ENCODE measurements around the gene DTD1. TPM values are rescaled to one million over a fixed set of nuclear protein-coding genes. Genes with fewer than 3 reads are reported as not detected.

The DTD1 gene
- total RNA-seq, 1 donor from 2014 or later, result 29.8 TPM

- no peak for TF ChIP-seq CTCF (conservative IDR thresholded peaks at IDR 0.05)
- Mint-ChIP-seq H3K27ac (no peak overlapping the region), H3K4me3 (no peak overlapping the region), H3K9me3 (no peaks in the 10 kb centered on the region), H3K27me3 (no peaks in the 10 kb centered on the region), H3K4me1 (ENCODE audit: unreplicated experiment) (peaks cover 7% of the 10 kb centered on the region), H3K36me3 (peaks cover 14% of the 10 kb centered on the region)
- DNase-seq (ENCODE audit: extremely low spot score, unreplicated experiment), result no peak
These were observed 16.3 kb upstream of the DTD1 start for GRCh38 chr20:18571578-18571977.

- Mint-ChIP-seq H3K9me3 (no peaks in the 10 kb centered on the region), H3K27me3 (no peaks in the 10 kb centered on the region), H3K4me3 (no peak overlapping the region), H3K4me1 (ENCODE audit: unreplicated experiment) (no peaks in the 10 kb centered on the region), H3K36me3 (no peaks in the 10 kb centered on the region), H3K27ac (no peak overlapping the region)
- no peak for TF ChIP-seq CTCF (conservative IDR thresholded peaks at IDR 0.05)
- no peak for DNase-seq (ENCODE audit: extremely low spot score, unreplicated experiment)
These were observed 9.9 kb upstream of the DTD1 start for GRCh38 chr20:18577942-18578341.

GRCh38 chr20:18578581-18578980 is 9.3 kb upstream of the DTD1 start:
- Mint-ChIP-seq H3K36me3 (no peaks in the 10 kb centered on the region), H3K4me1 (ENCODE audit: unreplicated experiment) (no peaks in the 10 kb centered on the region), H3K27ac (no peak overlapping the region), H3K27me3 (no peaks in the 10 kb centered on the region), H3K4me3 (no peak overlapping the region), H3K9me3 (no peaks in the 10 kb centered on the region)
- TF ChIP-seq CTCF (conservative IDR thresholded peaks at IDR 0.05), result no peak
- no peak for DNase-seq (ENCODE audit: extremely low spot score, unreplicated experiment)

- no peak for TF ChIP-seq CTCF (conservative IDR thresholded peaks at IDR 0.05)
- H3K36me3 Mint-ChIP-seq, result no peaks in the 10 kb centered on the region
- H3K9me3 Mint-ChIP-seq, result no peaks in the 10 kb centered on the region
- no peaks in the 10 kb centered on the region for H3K4me1 Mint-ChIP-seq (ENCODE audit: unreplicated experiment)
- no peak for DNase-seq (ENCODE audit: extremely low spot score, unreplicated experiment)
- no peak overlapping the region for H3K4me3 Mint-ChIP-seq
- no peak overlapping the region for H3K27ac Mint-ChIP-seq
- peaks cover 6% of the 10 kb centered on the region for H3K27me3 Mint-ChIP-seq
These were observed 7.8 kb upstream of the DTD1 start for GRCh38 chr20:18580012-18580411.

GRCh38 chr20:18585134-18585533 is 2.7 kb upstream of the DTD1 start:
- H3K4me3 Mint-ChIP-seq, result no peak overlapping the region
- no peaks in the 10 kb centered on the region for H3K36me3 Mint-ChIP-seq
- DNase-seq (ENCODE audit: extremely low spot score, unreplicated experiment), result no peak
- H3K27me3 Mint-ChIP-seq, result peaks cover 6% of the 10 kb centered on the region
- no peak overlapping the region for H3K27ac Mint-ChIP-seq
- peaks cover 5% of the 10 kb centered on the region for H3K4me1 Mint-ChIP-seq (ENCODE audit: unreplicated experiment)
- TF ChIP-seq CTCF (conservative IDR thresholded peaks at IDR 0.05), result no peak
- no peaks in the 10 kb centered on the region for H3K9me3 Mint-ChIP-seq

GRCh38 chr20:18588574-18588933 is 700 bp downstream of the DTD1 start:
- no peak for DNase-seq (ENCODE audit: extremely low spot score, unreplicated experiment)
- peaks cover 6% of the 10 kb centered on the region for H3K27me3 Mint-ChIP-seq
- peak overlapping the region; percentile 89 for H3K4me3 Mint-ChIP-seq
- peaks cover 4% of the 10 kb centered on the region for H3K36me3 Mint-ChIP-seq
- no peaks in the 10 kb centered on the region for H3K9me3 Mint-ChIP-seq
- peak overlapping the region; percentile 72 for H3K27ac Mint-ChIP-seq
- H3K4me1 Mint-ChIP-seq (ENCODE audit: unreplicated experiment), result peaks cover 5% of the 10 kb centered on the region
- no peak for TF ChIP-seq CTCF (conservative IDR thresholded peaks at IDR 0.05)

Data from type B pancreatic cell (in vitro differentiated cells).